Measurements from ENCODE around the gene IQSEC1.

IQSEC1 gene

DNA sequence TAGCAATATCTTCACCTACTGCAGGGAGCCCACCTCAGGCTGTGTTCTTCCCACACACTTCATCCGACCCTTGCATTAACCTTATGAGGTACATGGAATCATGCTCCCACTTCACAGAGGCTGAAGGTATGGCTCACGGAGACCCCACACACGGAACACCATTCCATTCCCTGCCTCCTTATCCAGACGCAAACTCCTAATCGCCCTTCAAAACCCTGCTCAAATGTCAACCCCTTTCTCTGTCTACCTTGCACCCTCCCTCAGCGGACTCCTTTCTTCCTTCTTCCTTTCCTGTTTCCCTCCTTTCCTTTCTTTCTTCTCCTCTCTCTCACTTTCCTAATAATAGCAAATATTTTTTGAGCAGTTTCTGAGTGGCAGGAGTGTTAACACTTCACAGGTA, 23.8 kb downstream of the IQSEC1 start:
- TF ChIP-seq NFIC (IDR thresholded peaks at IDR 0.05) (no peak), TAF1 (IDR thresholded peaks at IDR 0.05; ENCODE audit: low read depth) (no peak), CREB1 (IDR thresholded peaks at IDR 0.05; ENCODE audit: low read depth) (no peak)

GRCh38 chr3:13047296-13048165, 25.7 kb downstream of the IQSEC1 start:
- TF ChIP-seq TCF12 (IDR thresholded peaks at IDR 0.05; ENCODE audit: low read depth), result no peak
- no peak for TF ChIP-seq REST (IDR thresholded peaks at IDR 0.05; ENCODE audit: low read depth)
- TF ChIP-seq, protein P1, sequence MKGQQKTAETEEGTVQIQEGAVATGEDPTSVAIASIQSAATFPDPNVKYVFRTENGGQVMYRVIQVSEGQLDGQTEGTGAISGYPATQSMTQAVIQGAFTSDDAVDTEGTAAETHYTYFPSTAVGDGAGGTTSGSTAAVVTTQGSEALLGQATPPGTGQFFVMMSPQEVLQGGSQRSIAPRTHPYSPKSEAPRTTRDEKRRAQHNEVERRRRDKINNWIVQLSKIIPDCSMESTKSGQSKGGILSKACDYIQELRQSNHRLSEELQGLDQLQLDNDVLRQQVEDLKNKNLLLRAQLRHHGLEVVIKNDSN (IDR thresholded peaks at IDR 0.05), result no peak
- TF ChIP-seq EGR1 (IDR thresholded peaks at IDR 0.05), result no peak
- no peak for TF ChIP-seq TEAD4 (IDR thresholded peaks at IDR 0.05)
- no peak for TF ChIP-seq YY1 (IDR thresholded peaks at IDR 0.05; ENCODE audit: low read depth)
- TF ChIP-seq NFIC (IDR thresholded peaks at IDR 0.05), result no peak
- TF ChIP-seq, protein P2, sequence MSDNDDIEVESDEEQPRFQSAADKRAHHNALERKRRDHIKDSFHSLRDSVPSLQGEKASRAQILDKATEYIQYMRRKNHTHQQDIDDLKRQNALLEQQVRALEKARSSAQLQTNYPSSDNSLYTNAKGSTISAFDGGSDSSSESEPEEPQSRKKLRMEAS (IDR thresholded peaks at IDR 0.05), result no peak
- TF ChIP-seq RAD21 (IDR thresholded peaks at IDR 0.05; ENCODE audit: low read depth), result no peak
- no peak for TF ChIP-seq TAF1 (IDR thresholded peaks at IDR 0.05; ENCODE audit: low read depth)
- no peak for TF ChIP-seq ZBTB7A (IDR thresholded peaks at IDR 0.05; ENCODE audit: low read depth)
- no peak for TF ChIP-seq EP300 (IDR thresholded peaks at IDR 0.05; ENCODE audit: borderline replicate concordance)
- no peak for TF ChIP-seq FOXM1 (IDR thresholded peaks at IDR 0.05; ENCODE audit: borderline replicate concordance, low read depth)
- TF ChIP-seq CEBPB (IDR thresholded peaks at IDR 0.05), result no peak
- TF ChIP-seq CREB1 (IDR thresholded peaks at IDR 0.05; ENCODE audit: low read depth), result no peak

GRCh38 chr3:13046569-13047274, 26.5 kb downstream of the IQSEC1 start:
- no peak for TF ChIP-seq RAD21 (IDR thresholded peaks at IDR 0.05; ENCODE audit: low read depth)
- TF ChIP-seq, protein P1 (IDR thresholded peaks at IDR 0.05), result no peak
- TF ChIP-seq CREB1 (IDR thresholded peaks at IDR 0.05; ENCODE audit: low read depth), result no peak
- no peak for TF ChIP-seq TCF12 (IDR thresholded peaks at IDR 0.05; ENCODE audit: low read depth)
- no peak for TF ChIP-seq TAF1 (IDR thresholded peaks at IDR 0.05; ENCODE audit: low read depth)
- no peak for TF ChIP-seq EP300 (IDR thresholded peaks at IDR 0.05; ENCODE audit: borderline replicate concordance)
- TF ChIP-seq TEAD4 (IDR thresholded peaks at IDR 0.05), result no peak
- no peak for TF ChIP-seq YY1 (IDR thresholded peaks at IDR 0.05; ENCODE audit: low read depth)

DNA sequence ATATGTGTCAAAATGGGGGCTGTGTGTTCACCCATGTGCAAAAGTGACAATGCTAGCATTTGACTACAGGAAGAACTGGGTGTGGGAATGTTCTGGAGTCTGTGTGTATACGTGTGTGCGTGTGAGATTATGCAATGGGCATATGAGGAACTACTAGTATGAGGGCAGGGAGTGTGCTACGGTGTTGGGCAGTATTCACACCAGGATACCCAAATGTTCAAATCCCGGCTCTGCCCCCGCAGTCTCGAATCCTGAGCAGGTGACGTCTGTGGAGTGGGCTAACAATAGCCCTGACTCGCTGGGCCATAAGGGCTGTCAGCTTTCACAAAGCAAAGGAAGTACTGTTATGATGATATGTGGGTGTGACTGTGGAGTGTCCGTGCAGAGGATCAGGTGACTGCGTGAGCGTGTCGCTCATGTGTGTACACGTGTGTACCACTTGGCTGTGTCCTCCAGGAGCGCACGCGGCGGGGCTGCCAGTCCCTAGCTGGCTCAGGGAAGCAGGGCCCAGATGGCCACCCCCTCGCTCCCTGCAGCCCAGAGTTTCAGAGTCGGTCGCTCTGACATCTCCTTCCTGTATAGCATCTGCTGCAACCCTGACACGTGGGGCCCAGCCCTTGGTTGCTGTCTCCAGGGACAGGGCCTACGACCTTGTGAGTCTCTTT, 27.2 kb downstream of the IQSEC1 start:
- TF ChIP-seq, protein P2 (IDR thresholded peaks at IDR 0.05), result no peak
- no peak for TF ChIP-seq TCF12 (IDR thresholded peaks at IDR 0.05; ENCODE audit: low read depth)
- TF ChIP-seq, protein P1 (IDR thresholded peaks at IDR 0.05), result no peak
- no peak for TF ChIP-seq TAF1 (IDR thresholded peaks at IDR 0.05; ENCODE audit: low read depth)
- no peak for TF ChIP-seq RAD21 (IDR thresholded peaks at IDR 0.05; ENCODE audit: low read depth)
- TF ChIP-seq EGR1 (IDR thresholded peaks at IDR 0.05), result no peak
- TF ChIP-seq ZBTB7A (IDR thresholded peaks at IDR 0.05; ENCODE audit: low read depth), result no peak
- no peak for TF ChIP-seq NFIC (IDR thresholded peaks at IDR 0.05)
- no peak for TF ChIP-seq YY1 (IDR thresholded peaks at IDR 0.05; ENCODE audit: low read depth)
- TF ChIP-seq REST (IDR thresholded peaks at IDR 0.05; ENCODE audit: low read depth), result no peak

Data from Ishikawa (cell line).